ENCODE data around the gene BRME1.
"Not testable (repeated sequence)": the region's sequence is repeated elsewhere in the genome, so short reads cannot be mapped to it uniquely, and the experiment has no call there.

The BRME1 gene

DNA sequence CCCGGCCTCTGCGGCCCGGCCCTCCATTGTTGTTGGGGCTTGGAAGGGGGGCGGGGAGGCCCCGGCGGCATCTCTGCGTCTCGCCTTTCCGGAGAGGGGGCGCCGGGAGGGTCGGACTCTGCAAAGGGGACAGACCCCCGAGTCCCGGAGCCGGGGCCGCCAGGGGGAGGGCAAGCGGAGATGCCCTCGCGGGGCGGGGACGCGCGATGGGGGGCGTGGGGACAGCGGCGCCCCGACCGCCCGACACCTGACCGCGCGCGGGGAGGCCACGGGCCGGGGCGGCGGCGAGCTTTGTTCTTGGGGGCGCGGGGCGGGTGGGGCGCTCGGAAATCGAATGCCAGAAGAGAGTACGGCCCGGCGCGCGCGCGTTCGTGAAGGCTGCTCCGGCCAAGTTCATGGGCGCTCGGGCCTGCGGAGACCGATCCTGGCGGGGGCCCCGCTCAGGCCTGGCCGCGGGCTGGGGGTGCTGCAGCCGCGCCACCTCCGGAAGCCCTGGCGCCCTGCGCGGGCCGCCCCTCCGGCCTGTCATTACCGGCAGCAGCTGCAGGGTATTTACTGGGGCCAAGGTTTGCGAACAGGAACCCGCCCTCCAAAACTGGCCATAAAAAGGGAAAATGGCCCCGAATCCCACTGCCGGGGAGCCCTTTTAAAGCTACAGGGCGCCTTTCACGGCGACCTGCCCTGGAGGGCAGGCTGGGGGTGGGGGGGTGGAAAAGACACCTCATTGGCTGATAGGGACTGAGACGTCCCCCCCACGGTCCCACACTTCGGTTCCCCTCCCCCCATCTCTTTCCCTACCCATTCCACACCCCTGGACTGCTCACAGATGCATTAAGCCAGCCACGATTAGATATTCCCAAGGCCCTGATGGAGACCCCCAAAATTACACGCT is 40.1 kb downstream of the BRME1 start:
- DNase-seq (ENCODE audit: low read depth), result no peak

DNA sequence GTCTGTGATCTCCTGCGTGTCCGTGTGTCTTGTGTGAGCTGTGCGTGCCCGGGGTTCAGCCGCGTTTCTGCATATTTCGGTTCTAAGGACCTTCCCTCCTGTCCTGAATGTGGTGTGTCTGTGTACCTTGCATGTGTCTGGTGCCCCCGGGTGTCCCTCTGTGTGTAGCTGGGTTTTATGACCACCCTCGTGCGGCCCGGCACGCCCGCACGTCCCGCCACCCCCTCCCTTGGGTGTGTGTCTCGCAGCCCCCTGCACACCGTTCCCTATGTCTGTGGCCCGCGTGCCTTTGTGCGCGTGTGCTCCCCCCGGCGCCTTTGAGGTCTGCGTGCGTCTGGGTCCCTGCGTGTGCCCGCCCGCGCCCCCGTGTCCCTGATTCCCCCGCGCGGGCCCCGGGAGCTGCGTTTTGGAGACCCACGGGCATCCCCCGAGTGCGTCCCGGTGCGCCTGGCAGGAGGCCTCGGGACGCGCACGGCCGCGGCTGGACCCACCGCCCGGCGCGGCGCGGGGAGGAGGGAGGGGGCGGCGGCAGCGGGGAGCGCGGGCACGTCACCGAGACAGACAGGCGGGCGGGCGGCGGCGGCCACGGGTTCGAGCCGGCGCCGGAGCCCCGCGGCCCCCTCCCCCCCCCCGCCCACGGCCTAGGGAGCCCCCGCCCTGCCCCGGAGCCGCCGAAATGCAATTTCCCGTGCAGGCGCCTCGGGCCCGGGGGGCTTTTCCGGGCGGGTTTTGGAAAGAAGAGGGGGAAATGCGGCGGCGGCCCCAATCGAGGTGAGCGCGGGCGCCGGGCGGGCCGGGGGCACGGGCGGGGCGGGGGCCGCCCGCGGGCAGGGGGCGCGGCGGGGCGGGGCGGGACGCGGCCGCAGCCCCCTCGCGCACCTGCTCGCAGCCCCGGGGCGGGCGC is 41.0 kb downstream of the BRME1 start:
- DNase-seq (ENCODE audit: low read depth), result no peak

DNA sequence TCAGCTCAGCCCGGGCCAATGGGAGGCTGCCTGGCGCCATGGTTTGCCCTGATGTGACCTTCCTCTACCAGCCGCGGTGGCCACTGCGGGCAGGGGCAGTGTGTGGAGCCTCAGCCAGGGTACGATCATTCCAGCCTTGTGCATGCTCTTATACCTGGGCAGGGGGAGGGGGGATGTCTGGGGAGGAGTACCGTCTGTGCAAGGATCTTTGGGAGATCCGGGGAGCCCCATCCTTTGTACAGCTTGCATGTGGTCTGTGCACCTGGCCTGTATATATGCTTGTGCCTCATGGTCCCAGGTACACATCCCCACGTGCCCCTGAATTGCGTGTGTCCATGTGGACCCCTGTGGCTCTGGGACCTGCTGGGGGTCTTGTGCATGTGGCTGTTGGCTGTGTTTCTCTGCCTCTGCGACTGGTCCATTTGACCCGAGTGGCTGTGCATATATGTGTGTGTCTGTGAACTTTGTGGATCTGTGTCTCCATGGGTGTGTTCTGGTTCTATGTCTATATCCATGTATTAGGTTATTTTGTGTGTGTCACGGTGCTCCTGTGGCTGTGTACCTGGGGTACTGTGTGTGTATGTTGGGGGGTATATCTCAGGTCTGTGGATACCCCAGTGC is 41.8 kb downstream of the BRME1 start:
- DNase-seq (ENCODE audit: low read depth), result no peak

DNA sequence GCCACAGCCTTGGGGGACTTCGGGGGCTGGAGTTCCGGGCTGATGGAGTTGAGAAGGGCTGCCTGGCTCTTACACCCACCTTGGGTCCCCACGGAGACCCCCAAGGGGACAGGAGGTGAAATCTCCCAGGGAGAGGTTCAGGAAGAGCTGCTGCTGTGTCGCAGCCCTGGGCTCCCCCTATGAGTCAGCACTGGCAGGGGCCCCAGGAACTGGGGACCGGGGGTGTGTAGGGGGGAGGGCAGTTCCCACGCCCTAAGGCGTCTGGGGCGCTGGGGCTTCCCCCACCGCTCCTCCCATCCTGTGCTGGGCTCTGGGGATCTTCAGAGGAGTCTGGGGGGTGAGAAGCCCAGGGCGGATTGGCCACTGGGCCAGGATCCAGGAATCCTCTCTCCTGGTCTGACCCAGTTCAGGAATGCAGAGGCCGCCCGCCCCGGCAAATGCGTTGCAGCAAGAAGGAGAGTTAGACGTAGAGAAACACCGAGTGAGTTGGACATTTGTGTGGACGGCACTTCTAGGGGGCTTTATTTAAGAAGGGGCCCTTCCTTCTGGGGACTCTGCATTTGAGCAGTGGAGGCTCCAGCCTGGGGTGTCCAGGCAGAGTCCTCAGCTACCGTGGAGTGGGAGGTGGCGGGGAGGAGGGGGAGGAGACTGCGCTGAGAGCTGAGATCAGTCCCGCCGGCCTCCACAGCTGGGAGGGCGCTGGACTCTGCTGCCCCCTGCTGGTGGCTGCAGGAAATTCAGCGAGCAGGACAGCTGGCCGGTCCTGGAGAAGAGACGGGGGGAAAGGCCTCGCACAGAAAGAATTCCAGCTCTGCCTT is 44.0 kb downstream of the BRME1 start:
- peak; percentile 82 for DNase-seq (ENCODE audit: low read depth)

DNA sequence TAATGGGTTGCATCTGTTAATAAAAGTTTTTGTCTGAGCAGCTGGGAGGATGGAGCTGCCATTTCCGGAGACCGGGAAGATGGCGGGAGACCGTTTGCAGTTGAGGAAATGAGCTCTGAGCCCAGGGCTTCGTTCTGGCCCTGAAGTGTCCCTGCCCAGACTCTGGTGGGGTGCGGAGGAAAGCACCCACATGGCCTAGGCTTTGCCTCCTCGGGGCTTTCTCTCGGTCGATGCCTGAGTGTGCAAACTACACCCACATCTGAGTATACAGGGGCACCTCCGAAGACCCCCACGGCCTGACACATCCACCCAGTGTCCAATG is 44.6 kb downstream of the BRME1 start:
- DNase-seq (ENCODE audit: low read depth), result no peak

DNA sequence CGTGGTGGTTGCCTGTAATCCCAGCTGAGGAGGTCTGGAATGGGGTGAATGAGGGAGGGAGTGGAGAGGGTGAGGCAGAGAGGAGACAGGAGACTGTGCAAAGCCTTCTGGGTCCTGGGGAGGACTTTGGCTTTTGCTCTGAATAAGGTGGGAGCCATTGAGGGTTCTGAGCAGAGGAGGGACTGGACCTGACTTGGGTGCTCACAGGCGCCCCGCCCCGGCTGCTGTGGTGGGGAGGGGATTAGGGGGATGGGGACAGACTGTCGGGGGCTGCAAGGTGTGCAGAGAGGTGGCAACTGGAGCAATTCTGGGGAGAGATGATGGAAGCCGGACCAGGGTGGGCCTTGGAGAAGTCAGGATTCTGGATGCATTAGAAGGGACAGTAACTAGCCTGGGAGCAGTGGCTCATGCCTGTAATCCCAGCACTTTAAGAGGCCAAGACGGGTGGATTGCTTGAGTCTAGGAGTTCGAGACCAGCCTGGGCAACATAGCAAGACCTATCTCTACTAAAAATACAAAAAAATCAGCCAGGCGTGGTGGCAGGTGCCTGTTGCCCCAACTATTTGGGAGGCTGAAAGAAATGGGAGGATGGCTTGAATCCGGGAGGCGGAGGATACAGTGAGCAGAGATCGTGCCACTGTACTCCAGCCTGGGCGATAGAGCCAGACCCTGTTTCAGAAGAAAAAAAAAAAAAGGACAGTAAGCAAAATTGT is 45.1 kb downstream of the BRME1 start:
- DNase-seq (ENCODE audit: low read depth), result no peak

DNA sequence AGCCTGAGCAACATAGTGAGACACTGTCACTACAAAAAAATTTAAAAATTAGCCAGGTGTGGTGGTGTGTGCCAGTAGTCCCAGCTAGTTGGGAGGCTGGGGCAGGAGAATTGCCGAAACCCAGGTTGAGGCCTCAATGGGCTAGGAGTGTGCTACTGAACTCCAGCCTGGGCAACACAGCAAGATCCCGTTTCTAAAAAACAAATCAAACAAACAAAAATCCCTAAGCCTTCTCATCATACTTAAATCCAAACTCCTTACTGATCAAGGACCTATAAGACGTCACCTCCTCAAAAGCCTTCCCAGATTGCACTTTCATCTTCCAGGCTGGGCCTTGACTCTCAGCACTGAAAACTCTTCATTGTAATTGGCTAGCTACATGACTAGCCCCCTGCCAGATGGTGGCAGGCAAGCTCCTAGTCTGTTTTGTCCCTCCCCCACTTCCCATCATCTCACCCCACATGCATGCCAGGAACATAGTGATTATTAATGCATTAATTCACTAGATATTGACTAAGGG is 46.5 kb downstream of the BRME1 start:
- DNase-seq (ENCODE audit: low read depth), result no peak

DNA sequence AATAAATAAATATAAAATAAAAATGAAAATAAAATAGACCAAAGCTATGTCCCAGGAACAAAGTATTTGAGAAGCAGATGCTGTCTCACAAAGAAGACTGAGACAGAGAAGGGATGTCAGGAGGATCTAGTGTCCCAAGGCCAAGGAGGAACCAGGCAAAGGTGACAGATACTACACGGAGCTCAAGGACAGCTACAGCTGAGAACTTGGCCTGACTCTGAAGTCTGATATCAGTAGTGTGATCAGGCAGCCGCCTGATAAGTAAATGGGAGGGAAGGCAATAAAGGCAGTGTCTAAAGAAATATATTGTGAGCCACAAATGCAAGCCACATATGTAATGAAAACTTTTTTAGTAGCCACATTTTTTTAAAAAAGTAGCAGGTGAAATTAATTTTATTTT is 49.4 kb downstream of the BRME1 start:
- DNase-seq (ENCODE audit: low read depth), result no peak

DNA sequence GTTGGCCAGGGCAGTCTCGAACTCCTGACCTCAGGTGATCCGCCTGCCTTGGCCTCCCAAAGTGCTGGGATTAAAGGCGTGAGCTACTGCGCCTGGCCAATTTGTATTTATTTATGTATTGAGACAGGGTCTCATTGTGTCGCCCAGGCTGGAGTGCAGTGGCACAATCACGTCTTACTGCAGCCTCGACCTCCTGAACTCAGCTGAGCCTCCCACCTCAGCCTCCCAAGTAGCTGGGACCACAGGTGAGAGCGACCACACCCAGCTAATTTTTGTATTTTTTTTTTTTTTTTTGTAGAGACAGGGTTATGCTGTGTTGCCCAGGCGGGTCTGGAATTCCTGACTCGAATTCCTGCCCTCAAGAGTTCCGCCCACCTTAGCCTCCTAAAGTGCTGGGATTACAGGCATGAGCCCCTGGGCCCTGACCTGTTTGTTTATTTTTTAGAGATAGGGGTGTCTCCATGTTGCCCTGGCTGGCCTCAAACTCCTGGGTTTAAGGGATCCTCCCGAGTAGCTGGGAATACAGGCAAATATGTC is 53.7 kb downstream of the BRME1 start:
- DNase-seq (ENCODE audit: low read depth), result not testable (repeated sequence)

DNA sequence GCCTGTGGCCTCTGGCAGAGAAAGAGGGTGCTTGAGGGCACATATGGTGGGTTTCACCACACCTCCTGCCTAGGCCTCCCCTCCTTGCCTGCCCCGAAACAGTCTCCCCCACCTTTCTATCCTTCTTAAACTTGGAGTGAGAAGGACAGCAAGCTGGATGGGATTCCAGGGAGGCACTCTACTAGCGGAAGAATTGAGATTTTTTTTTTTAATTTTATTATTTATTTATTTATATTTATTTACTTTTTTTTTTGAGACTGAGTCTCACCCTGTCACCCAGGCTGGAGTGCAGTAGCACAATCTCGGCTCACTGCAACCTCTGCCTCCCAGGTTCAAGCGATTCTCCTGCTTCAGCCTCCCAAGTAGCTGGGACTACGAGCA is 54.2 kb downstream of the BRME1 start:
- not testable (repeated sequence) for DNase-seq (ENCODE audit: low read depth)

DNA sequence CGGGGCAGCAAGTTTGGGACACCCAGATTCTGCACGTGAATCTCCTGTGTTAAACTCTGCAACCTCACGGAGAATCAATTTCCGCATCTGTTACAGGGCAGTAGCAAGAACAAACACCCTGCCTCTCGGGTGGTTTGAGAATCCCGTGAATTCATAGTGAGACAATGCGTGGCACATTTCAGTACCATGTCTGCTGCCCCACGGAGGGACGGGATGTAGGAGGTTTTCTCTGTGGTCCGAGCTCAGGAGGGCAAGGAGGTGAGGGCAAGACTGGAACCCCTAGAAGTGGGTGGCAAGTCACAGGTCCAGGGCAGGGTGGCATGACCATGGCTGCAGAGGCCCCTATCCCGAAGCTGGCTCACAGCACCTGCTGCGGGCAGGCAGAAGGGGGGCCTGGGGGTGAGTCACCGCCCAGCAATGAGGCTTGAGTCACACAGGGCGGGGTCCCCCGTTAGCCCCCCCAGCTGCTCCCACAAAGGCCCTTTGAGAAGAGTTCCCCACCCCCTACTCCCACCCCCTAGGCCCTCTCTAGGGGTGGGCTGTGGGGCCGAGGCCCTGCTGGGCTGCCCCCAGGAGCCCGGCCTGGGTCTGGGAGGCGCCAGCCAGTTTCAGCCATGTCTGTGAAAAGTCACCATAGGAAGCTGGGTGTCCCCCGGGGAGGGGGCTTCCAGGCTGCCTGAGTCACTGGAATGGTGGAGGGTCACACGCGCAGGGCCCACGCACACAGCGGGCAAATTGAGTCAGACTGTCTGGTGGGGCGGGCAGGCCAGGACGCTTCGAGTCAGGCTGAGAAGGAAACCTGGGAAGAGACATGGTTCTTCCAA is 54.8 kb downstream of the BRME1 start:
- peak; percentile 88 for DNase-seq (ENCODE audit: low read depth)

DNA sequence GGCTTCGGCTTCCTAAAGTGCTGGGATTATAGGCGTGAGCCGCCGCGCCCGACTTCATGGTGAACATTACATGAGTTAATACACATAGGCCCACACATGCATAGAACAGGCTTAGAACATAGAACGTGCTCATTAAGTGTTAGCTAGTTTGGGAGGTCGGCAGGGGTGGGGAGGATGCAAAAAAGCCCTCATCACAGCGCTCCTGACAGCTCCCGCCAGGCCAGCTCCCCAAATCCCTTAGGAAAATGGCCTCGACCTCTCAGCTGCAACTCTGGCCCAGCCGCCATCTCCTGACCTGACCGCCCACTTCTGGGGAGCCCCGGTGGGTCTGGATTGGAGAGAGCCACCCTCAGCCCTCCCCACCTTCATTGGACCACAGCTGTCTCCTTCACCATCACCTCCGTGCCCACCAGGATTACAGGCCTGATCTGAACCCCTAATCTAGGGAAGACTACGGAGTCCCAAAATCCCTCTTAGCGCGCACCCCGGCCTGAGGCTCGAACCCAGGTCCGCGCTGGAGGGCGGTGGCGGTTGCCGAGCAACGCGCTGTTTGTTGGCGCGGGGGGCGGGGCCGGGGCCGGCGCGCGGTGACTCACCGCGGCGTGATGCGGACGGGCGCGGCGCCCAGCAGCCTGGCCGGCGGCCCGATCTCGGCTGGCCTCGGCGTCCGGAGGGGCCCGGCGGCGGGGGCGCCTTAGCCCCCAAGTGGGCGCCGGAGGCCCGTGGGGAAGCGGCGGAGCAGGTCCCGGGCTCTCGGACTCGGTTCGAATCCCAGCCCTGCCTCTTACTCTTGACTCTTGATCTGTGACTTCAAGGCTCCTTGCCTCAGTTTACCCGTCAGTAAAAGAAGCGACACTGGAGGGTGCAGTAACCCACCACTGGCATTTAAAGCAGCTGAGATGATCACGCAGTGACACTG is 55.7 kb downstream of the BRME1 start:
- DNase-seq (ENCODE audit: low read depth), result no peak

DNA sequence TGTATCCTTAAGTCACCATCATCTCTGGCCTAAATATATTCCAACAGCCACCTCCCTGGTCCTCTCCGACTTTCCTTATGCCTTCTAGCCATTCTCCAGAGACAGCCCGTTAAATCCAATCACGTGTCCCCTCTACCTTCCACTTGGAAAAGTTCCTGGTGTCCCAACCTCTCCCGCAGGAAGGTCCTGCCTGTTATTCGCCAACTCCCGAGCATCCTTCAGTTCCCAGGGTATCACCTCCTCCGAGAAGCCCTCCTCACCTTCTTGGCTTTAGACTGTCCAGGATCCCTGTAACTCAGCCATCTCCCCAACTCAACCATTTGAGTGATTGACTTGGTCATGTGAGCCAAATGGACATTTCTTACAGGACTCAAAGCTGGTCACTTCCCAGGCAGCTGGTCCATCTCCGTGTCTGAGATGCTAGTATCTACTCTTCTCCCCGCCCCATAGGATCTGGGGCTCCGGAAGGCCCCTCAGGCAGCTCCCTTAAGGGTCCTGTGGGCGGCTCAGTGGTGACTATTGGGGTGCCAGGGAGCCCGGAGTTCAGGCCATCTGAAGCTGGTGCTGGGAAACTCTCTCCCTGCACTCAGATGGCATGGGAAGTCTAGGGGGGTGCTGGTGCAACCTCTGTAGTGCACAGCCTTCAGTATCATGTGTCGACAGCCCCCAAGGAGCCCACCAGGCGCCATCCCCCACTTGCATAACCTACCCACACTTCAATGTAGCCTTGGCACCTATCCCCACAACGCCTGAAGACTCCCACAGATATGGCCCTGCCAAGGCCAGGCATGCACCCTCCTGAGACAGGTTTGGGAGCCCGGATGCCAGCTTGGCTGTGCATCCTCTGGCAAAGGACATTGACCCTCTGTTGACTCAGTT is 56.9 kb downstream of the BRME1 start:
- DNase-seq (ENCODE audit: low read depth), result no peak

DNA sequence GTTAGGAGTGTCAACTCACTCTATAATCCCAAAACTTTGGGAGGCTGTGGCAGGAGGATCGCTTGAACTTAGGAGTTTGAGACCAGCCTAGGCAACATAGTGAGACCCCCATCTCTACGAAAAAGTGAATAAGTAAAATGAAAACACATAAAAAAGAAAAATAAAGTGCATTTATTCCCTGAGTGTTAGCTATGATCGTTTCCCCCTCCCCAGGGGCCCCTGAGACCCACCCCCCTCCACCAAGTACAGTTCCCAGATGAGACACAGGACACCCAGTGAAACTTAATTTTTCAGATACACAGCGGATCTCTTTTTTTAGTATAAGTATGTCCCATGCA is 57.6 kb downstream of the BRME1 start:
- DNase-seq (ENCODE audit: low read depth), result no peak

DNA sequence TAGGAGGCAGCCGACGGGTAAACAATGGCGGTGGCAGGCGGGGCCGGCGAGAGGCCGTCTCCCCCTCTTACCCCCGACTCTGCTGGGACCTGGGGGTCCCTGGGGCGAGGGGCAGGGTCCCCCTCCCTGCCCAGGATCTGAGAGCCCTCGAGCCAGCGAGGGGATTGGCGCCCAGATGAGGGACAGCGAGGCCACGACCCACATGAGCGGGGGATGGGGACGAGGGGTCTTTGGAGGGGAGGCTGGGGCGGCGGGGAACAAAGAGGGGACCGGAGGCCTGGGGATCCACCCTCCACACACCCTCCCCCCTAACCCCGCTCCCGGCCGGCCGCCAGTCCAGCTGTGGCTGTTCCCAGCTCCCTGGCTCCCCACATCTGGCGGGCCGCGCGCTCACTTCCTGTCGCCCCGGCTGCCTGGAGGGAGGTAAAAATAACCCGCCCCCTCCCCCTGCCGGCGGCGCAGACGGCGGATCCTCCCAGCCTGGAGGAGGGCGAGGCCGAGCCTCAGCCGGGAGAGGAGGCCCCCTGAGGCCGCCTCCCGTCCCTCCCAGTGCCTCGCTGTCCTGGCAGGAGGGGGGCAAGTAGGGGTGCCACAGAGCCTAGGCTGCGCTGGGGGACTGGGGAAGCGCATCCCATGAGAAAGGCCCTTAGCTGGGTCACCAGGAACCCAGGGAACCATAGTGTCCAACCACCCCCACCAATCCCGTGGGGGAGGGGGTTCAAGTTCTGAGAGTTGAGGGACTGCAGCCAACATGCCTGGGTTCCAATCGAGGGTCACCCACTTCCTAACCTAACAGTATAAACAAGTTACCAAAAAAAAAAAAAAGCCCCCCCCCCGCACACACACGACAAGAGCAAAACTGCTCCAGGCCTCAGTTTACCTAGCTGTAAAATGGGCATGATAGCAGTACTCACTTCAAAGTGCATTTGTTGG is 58.2 kb downstream of the BRME1 start:
- peak; percentile 74 for DNase-seq (ENCODE audit: low read depth)

DNA sequence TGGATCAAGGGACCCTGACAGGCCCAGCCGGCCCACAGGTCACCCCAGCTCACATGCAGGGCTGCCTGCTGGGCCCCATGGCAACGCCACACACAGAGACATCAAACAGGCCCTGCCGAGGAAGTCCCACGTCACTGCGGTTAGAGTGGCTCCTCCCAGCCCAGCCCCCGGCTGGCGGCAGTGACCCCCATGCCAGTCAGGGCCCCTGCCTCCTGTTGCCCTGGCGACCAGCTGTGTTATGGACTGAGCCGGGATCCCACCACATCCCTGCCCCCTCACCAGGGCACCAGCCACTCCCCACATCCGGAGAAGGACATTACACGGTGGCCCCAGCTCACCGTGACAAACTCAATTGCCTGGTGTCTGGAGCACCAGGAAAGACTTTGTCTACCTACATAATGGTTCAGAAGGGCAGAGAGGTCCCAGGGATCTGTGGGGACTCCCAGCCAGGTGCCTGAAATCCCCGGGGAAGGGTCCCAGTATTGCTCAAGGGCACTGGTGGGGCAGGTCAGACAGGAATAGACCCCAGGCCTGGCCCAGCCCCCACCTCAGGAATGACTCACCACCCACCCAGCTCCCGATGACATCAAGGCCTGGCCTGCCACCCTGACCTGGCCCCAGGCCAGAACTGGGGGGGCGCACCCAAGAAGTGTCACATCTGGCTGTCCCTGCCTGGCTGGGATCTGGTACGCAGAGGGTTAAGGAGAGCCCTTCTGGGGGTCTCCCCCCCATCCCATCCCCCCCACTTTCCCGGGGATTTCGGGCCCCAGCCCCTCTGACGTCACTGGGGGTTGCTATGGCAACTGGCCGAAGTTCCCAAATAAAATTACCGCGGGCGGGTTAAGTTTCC is 59.1 kb downstream of the BRME1 start:
- peak; percentile 83 for DNase-seq (ENCODE audit: low read depth)
